Midbrain (tissue), 1 donor: Measurements from ENCODE around the gene SDK1.
A peak's percentile ranks its signal among the peaks of the same experiment; 100 is the strongest.

ENCODE experiments used
- DNase-seq: peaks from one replicate; lab custom pipeline; 2025; lab: John Stamatoyannopoulos, UW

SDK1 gene

DNA sequence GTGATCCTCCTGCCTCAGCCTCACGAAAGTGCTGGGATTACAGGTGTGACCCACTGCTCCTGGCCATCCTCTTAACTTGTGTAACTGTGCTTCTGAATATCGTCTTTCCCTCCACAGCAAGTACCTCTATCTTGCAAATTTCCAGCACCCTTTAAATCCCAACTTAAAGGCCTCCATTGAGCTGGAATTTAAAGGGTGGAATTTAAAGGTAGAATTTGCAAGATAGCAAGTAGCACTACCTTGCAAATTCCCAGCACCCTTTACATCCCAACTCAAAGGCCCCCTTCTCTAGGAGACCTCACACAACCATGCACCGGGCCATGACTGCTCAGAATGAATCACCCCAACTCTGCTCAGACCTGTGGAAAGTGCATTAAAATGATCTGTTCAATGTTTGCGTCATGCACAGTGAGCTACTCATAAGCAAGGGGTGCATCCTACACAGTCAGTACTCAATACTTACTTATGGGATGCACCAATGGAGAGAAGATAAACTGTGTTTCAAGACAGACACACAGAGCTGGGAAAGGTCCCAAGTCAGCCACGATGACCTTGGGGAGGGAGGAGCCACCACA, 17.8 kb upstream of the SDK1 start:
- no peak for DNase-seq

DNA sequence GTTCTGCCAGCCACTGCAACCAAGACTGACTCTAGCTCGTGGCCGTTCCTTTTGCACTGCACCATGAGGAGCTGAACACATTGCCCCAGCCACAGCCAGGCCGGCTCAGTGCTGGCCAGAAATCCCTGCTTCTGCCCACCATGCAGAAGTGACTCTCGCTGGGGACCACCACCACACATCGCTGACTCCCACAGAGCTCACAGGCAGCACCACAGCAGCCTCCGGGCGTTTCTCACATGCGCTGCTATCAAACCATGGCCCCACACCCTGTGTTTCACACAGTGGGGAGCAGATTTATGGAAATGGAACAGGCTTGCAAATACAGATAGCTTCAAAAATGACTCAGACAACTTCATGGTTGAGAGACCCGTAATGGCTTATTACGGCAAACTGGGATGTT, 15.4 kb upstream of the SDK1 start:
- DNase-seq = no peak

DNA sequence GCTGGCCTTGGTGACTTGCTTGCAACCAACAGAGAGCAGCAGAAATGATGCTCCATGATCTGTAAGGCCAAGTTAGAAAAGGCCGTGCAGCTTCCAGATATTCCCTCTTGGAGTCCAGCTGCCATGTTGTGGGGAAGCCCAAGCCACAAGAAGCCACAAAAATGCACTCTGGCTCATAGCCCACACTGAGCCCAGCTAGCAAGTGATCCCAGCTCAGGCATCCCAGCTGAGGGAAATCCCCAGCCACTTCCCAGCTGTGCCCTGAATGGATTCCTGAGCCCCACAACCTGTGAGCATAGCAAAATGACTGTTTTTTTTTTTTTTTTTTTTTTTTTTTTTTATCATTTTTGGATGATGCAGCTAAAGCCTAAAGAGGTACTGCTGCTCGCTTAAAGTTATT, 11.1 kb upstream of the SDK1 start:
- no peak for DNase-seq

DNA sequence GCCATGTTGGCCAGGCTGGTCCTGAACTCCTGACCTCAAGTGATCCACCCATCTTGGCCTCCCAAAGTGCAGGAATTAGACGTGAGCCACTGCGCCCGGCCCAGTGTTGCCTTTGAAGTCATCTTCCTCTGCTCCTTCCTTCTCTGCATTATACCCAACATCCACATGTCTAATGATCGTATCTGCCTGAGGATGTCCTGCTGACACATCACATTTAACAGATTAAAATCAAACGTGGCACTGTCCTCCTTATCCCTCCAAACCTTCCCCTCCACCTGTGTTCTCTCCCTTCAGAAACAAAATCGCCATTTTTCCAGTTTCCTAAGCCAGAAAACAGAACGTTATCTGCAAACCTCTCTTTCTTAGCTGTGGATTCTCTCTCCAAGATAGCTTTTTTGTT, 8.4 kb upstream of the SDK1 start:
- no peak for DNase-seq

DNA sequence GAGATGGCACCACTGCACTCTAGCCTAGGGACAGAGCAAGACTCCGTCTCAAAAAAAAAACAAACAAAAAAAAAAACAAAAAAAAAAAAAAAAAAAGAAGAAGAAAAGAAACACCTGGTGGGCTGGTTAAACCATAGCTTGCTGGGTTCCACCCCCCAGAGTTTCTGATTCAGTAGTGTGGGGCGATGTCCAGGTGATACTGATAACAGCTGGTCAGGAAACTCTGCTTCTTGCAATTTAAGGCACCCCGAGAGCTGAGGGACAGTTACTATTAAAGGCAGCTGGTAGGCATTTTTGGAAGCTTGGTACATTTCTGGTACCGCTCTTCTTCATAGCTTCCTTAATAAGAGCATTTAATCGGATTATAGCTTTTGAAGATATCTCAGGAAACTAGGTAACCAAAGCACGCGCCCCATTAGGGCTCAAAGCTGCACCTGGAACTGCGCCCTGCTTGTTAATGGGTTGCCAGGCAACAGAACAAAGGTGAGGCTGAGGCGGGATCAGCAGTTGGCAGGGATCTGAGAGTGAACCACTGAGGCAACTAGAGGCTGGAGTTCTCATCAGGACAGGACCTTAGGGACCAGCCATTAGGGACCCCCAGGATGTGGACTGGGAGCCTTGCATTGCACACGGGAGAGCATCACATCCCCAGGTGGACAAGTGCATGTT, 6.5 kb upstream of the SDK1 start:
- no peak for DNase-seq

DNA sequence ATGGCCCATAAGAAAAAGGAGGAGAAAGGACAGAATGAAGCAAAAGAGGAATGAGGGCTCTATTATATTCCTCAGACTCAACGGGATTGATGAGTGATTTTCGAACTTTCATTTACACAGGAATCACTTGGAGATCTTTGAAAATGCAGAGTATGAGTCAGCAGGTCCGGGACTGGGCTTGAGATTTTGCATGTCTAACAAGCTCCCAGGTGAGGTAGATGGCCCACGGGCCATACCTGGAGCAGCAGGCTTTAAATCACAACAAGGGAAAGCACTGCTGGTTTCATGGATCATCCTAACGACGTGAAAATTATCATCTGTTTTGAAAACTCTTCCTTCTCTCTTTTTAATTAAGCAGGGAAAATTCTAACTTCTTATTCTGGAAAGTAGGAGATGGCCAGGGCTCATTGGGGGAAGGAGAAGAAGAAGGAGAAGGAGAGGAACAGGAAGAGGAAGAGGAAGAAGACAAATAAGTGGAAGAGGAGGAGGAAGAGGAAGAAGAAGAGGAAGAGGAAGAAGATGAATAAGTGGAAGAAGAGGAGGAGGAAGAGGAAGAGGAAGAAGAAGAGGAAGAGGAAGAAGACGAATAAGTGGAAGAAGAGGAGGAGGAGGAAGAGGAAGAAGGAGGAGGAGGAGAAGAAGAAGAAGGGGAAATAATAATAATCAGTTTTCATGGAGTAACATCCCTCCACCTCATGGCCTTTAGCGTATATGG, 3.8 kb upstream of the SDK1 start:
- DNase-seq = no peak

DNA sequence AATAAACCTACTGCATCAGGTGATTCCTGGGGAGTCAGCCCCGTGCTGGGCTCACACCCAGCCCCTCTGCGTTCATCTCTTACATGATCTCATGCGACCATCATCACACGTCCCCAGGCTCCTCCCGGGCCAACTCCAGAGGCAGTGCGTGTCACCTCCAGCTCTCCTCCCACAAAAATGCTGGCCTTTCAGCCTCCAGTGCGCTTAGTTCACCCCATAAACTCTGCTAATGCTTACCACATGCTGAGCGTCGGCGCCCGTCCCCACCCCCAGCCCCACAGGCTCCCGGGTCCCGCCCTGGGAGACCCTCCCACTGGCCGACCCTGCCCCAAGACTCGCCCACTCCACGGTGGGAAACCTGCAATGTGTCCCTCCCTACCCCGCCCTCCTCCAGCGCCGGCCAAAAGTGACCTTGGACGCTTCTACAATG, 816 bp upstream of the SDK1 start:
- DNase-seq = no peak

DNA sequence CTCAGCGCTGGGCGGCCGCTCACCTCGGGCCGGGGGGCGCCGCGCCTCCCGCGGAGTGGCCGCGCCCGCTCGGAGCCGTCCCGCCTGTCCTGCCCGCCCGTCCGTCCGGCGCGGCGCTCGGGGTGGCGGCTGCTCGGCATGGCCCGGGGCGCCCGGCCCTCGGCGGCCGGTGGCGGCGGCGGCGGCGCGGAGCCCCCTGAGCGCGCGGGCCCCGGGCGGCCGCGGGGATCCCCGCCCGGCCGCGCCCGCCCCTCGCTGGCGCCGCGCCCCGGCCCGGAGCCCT, 338 bp downstream of the SDK1 start:
- no peak for DNase-seq

DNA sequence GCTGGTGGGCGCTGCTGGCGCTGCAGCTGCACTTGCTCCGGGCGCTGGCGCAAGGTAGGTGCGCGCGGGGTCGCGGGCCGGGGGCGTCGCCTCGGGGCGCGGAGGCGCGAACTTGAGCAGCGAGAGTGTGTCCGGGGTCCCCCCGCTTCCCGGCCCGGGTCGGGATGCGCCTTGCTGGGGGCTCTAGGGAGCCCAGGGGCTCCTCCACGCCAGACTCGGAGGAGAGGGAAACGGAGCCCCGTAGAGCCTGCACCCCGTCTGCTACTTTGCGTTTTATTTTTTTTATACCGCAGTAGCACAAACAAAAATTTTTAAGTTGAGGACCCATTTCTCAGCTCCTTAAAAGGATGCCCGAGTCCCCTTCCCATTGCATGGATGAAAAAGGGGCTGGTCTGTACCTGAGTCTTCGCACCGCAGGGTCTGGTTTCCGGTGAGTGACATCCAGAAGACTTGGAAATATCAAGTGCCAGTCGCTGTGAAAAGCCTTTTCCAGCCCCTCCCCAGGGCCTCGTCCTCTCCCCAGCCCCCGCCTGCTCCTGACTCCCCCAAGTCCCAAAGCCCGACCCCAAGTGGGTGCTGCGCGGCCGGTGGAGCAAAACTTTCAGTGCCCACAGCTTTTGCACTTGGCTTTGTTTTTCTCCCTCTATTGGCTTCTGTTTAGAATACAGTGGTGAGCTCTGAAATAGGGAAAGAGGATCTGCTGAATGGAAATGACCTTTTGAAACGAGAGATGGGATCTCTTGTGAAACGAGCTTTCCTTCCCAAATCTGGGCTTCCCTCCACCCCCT, 973 bp downstream of the SDK1 start:
- peak; percentile 31 for DNase-seq

DNA sequence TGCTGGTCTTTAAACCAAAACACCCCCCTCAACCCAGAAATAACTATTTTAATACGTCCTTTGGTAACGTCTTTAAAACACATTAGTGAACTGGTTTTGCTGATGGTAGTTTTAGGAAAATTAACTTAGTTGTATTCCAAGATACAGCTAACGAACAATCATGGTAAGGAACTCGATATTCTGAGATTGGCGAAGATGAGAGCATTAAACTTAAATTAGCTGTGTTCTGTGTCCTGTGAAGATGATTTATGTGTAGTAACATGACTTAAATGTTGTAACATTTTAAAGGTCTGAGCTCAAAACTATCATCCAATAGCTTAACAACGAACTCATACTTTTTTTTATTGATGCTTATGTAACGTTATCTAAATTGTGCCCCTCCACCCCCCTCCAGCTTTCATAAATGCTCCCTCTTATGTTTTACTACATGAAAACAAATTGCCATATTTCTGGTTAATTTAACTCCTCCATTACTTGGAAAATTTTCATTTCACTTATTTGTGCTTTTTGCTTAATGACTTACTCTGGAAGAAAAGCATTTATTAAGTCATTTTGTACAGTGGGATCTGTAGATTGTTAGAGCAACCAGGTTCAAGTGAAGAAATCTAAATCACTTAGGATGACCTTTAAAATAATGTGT, 1.7 kb downstream of the SDK1 start:
- DNase-seq = no peak

DNA sequence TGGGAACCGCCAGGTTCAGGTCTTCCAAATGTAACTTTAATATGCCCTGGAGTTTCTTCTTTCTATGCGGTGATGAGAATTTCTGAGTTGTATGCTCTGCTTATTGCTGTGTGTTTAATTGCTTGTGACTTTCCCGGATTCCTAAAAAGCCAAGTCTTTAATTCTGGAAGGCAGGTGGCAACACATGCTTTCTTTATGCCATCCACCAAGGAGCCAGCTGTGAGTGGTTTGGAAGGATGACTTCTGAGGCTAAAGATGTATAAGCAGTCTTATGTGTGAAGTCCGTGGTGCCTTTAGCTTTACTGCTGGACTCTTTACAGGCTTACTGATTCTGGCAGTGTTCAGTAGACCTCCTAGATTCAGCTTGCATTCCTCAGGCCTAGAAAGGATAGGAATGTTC, 3.1 kb downstream of the SDK1 start:
- DNase-seq = no peak

DNA sequence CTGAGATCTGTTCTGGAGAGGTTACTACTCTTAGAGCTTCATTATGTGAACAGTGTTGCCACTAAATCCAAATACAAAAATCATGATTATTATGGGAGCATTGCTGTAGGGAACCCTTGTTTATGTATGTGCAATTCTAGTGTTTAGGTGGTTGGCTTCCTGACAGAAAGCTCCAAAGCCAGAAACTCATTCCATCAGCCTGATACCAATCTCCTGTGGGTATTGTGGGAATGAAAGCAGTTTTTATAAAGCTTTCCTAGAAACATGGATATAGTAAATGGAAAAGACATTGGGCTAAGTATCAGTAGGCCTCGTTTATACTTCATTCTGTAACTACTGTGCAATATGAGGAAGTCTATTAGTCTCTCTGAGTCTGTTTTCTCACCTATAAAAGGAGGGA, 6.4 kb downstream of the SDK1 start:
- no peak for DNase-seq

DNA sequence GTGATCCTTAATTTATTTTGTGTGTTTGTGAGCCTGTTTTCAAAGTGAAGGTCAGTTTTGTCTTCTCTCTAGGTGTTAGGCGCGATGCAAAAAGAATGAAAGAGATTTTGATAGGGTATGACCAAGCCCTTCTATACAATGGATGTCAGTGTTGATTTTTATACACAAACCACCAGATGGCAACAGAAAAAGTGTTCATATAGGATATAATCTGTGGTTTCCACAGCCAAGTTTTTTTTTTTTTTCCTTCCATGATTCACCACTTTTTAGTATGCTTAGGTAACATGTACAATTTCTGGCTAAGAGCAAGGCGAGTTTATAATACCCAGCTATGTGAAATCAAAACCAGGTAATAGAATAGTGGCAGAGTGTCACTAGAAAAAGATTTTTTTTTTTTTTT, 8.1 kb downstream of the SDK1 start:
- DNase-seq = no peak

DNA sequence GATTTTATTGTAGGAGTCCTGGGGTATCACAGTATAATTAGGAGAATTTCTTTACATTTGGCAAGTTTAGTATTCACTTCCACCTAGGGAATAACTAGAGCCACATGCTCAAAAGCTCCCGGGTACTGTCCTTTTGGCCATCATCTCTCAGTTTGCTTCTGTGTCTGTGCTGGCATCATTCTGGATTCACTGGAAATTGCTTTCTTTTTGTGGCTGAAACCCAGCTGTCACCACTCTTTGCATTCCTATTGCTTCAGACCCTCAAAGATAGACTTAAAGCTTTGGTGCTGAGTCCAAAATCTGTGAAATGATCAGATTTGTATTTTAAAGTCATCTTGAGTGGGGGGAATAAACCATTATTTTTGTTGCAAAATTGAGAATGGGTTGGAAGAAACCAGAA, 8.9 kb downstream of the SDK1 start:
- no peak for DNase-seq

DNA sequence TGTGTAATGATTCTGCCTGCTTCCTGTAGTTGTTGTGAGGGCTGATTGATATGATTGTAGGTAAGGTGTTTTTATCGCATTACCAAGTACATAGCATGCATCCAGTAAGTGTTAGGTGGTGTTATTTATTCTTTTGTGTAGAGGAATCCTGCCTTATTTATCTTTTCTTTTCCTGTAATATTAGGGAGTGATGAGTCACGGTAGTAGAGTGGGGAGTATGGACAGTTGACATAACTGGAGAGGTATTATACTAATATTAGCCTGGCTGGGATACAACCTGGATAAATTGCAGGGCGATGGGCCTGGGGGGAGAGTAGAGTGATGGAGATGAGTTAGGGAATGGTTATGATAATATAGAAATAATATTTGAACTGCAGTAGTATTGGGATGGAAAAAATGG, 9.8 kb downstream of the SDK1 start:
- no peak for DNase-seq

DNA sequence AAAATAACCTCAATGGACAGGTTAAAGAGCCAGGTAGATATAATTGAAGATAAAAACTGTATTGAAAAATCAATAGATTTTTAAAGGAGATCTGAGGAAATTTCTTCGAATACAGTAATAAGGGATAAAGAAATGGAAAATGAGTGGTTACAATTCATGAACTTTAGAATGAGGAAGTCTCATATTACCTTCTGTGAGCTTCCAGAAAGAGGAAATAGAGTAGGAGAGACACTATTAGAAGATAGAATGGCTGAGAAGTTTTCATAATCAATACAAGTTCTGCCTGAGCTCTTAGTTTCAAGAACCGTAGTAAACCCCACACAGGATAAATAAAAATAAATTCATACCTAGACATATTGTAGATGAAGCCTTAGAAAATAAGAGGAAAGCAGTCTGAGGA, 11.5 kb downstream of the SDK1 start:
- DNase-seq = no peak

DNA sequence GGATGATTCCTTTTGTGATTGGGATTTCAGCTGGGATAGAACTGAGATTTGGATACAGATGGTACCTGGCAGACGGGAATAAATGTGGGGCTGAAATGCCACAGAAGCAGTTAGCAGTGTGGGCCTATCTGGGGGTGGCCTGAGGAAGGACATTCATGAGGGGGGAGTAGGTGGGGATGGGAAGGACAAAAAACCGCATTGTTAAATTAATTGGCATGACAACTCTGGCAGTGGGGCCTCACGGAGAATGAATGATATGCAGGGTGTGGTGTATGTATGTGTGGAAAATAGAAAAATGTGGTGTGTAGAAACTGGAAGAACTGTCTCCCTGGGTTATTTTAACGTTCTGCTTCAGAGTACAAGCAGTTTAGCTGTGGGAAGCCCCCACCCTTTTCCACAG, 17.8 kb downstream of the SDK1 start:
- no peak for DNase-seq

DNA sequence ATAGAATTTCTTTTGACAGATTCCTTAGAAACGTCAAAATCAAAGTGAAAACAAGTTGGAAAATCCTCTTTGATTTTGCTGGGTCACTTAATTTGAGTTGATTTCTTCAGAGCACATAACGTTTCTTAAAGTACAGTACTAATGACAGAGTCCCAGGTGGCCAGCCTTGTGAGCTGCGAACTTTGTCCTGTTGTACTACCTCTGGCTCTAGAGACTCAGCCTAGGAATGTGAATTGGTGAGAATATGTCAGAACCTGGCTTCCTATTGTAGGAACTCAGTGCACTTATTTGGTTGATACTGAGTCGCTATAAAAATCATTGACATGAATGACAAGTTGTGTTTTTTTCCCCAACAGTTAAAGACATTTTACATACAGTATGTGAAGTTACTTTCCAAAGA, 20.2 kb downstream of the SDK1 start:
- no peak for DNase-seq

DNA sequence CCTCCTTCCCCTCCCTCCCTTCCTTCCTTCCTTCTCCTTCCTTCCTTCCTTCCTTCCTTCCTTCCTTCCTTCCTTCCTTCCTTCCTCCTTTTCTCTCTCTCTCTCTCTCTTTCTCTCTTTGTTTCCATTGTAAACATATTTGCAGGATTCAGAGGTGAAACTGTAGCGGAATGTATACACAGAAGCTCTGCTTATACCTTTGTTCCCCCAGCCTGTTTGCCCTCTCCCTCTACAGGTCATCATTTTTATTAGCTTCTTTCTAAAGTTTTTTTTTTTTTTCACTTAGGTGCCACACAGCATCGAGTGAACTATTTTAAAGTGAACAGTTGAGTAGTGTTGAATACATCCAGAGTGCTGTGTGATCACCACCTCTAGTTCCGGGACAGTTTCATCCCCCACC, 20.7 kb downstream of the SDK1 start:
- DNase-seq = no peak

DNA sequence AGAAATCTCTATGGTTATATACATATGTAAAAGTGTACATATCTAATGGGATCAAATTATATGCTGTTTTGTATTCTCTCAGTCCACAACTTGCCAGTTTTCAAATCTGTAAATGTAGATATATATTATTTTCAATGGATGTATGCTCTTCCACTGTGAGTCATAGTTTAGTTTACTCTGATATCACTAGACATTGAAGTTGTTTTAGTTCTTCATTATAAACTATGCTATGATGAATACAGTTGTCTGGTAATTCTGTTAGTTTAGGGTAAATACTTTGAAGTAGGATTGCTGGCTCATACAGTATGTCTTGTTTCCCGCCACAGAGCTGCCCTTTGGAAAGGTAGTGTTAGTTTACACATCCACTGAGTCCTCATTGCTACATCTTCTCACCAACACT, 25.2 kb downstream of the SDK1 start:
- no peak for DNase-seq

DNA sequence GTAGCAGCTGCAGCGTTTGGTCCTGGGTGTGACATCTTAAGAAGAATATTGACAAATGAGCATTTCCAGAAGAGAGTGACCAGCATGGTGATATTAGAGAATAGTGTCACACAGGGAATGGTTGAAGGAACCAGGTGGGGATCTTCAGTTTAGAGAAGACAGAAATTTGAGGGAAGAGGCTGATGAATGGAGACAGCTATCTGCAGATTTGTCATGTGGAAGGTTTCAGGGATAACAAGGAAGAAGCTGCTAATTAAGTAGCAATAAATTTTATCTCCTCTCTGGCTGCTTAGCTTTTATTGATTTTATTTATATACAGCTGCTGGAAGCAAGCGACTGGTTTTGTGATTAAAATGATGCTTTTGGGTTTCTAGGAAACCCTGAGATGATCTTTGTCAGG, 26.0 kb downstream of the SDK1 start:
- no peak for DNase-seq

DNA sequence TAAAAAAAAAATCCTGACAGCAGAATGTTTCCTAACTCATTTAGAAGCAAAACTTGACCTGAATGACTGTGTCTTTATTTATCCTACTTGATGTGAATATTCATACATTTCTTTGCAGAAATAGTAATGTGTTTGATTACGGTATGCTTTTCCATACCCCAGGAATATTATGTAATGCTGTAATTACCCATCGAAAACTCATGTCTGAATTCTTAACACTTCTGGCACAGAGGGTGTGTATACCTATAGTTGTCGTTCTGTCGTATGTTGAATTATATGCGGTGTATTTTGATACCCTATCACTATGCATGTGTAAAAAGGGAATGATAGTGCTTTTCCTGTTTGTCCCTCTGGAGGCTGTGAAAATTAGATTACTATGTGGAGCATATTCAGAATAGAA, 26.6 kb downstream of the SDK1 start:
- DNase-seq = no peak

DNA sequence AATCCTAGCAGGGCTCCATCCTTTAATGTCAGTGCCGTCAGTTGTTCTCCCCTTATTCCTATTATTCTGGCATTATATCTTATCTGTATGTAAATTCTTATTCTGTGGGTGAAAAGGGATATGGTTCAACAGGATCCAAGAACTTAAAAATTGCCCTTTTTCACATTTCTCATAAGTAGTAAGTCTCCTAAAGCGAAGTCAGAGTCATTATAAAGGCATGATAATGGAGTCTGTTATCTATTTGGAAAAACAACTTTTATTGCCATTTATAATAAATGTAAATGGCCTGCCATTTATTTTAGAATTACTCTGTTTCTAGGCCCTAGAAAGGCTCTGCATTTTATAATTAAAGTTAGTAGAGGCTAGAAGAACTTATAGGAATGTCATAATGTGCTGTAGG, 31.3 kb downstream of the SDK1 start:
- DNase-seq = no peak
